GM12892 (cell line): ENCODE measurements around the gene LAGE3.

Source experiments
- POLR2A ChIP-seq: IDR thresholded peaks from 2 replicates; pipeline ENCODE4 v1.6.1; 2011; ENCODE audit warnings: low read depth, low read length, control low read depth
- POLR2AphosphoS5 ChIP-seq: IDR thresholded peaks from 2 replicates; pipeline ENCODE4 v1.6.1; 2011; ENCODE audit warnings: low read depth, low read length, control low read depth
- TAF1 ChIP-seq: IDR thresholded peaks from 2 replicates; pipeline ENCODE4 v1.6.1; 2011; ENCODE audit warnings: low read depth, mild to moderate bottlenecking, control low read depth, low read length, borderline replicate concordance

GRCh38 chrX:154436983-154437752 is 41.9 kb downstream of the LAGE3 start, which contains the start of gene GDI1:
- TF ChIP-seq POLR2A (peak; percentile 40; the same call in 1 of the 2 replicates), POLR2AphosphoS5 (no peak), TAF1 (peak; percentile 62; the same call in 1 of the 2 replicates)
